GM19372 (cell line): ENCODE data around the gene CENPF.
"Not testable (repeated sequence)": the region's sequence is repeated elsewhere in the genome, so short reads cannot be mapped to it uniquely, and the experiment has no call there.

ENCODE experiments used
- ATAC-seq: cut with Tn5 transposase; IDR thresholded peaks from one replicate; pipeline ENCODE4 v1.9.1; 2021; ENCODE audit warnings: mild to moderate bottlenecking, low read depth, moderate library complexity; ENCODE audit not compliant: unreplicated experiment

The CENPF gene

DNA sequence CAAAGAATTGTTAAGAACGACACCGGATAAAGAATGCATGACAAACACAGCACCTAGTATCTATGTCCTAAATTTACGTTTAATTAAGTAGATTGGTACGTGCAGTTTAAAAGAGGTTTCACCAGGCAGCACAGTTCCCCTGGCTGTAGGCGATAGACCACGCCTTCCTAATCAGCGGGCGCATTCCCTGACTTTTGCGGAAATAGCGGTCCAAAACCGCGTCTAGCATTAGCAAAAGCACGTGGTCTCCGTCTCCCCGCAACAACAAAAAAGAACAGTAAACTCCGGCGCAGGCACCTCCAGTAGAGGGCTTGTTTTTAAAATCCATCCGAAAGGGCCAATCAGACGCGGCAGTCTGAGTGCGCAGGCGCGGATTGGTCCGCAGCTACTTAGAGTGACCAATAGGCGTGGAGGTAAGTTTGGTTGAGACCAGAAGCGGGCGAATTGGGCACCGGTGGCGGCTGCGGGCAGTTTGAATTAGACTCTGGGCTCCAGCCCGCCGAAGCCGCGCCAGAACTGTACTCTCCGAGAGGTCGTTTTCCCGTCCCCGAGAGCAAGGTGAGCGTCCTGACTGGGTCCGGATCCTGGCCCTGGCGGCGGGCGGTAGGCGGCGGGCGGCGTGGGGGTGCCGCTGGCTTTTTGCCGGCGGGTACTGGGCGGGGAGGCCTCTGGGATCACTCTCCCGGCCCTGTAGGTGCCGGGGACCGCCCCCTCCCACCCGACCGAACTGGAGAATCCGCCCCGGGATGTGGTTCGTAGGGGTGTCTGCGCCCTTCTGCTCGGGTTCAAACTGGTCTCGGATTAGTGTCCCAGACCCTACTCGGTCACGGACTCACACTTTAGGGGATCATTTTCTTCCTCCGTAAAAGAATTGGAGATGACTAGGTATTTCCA lies at the start of gene CENPF:
Gene CENPF, plus strand, starts transcription at position 432 of the 894 bp plus-strand sequence. CDS start 10,560 bp downstream, outside the sequence.
- ATAC-seq = peak; percentile 100

- ATAC-seq = no peak
Observed at GRCh38 chr1:214557952-214558735, 44.9 kb upstream of the CENPF start.

DNA sequence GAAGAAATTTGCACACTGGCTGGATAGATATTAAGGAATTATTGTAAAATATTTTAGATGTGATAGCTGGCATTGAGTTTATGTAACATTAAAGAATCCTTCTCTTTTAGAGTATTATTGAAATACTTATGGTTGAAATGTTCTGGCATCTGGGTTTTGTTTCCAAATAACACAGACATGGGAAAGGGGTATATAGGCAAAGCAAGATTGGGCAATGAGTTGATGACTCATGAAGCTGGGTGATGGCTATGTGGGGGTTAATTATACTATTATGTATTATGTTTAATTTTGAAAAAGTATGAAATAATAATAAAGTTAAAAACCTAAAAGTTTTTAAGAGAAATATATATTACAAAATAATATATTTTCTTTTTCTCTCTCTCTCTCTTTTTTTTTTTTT lies 39.1 kb upstream of the CENPF start:
- no peak for ATAC-seq

- ATAC-seq = no peak
Observed at GRCh38 chr1:214565310-214565709, 37.7 kb upstream of the CENPF start.

DNA sequence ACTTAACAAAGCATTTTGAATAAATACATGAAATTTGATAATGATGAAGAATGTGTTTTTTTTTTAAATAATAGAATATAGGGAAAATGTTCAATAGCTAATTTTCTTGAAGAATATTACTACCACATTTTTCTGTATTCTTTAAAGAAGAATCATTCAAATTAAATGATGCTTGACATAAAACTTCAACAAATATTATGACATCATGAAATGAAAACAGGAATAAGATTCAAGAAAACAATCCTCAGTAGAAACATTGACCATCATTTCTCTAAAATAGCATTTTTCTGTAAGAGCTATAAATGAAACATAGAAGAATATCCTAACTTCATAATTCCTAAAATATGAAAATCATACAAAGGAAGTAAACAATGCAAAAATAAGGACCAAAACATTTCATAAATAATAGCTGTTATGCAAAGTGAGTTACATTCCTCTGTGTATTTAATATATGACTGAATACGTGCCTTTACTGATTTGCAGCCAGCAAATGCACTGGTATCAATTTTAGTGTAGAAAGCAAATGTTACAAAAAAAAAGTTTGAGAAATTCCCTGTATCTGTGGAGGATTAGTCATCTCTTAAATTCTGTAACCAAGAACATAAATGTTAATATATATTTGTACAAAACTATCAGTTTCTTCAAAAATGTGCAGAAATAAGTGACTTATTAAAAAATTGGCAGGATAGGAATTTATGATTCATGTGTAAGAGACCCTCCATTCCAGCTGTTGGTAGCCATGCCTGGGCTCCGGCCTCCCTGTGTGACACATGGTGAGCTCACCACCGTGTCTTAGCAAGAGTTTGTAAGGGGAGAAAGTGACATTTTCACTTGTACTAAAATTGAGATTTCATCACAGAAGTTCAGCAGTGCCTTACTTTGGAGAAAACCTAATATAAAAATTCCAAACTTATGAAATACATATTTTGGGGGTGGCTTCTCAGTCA lies 36.6 kb upstream of the CENPF start:
- ATAC-seq = no peak

DNA sequence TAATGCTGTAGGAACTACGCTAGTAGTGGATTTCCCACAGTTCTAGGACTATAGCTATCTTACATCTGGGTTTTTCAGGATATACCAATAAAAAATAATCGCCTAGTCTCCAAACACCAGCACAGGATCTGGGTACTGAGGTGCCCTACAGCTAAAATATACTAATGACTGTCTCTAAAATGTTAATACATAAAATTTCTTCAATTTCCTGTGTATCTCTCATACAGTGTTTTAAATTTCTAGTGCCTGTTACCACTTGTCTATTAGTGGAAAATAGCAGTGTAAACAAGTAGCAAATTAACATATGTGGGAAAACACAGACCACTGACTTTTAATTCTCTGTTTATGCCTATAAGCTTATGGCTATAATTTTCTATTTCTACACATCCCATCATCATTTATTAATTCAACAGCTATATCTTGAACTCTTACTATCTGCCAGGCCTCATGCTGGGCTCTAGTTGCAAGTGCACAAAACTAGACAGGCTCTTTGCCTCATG lies 35.5 kb upstream of the CENPF start:
- no peak for ATAC-seq

DNA sequence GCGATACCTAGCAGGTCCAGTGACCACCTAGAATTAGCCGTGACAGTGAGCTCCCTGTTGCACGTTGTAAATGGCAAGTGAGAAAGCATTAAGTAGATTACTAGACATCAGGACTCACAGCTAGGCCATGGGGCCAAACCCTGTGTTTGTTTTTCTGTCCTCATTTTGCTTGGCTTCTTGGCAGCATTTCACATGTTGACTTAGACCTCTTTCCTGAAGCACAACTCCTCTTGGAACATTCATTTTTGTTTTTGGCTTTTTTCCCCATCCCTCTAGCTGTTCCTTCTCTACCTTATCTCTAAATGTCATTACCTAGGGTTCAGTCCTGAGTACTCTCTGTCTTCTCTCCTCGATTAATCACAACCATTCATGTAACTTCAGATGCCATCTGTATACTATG lies 34.7 kb upstream of the CENPF start:
- no peak for ATAC-seq

DNA sequence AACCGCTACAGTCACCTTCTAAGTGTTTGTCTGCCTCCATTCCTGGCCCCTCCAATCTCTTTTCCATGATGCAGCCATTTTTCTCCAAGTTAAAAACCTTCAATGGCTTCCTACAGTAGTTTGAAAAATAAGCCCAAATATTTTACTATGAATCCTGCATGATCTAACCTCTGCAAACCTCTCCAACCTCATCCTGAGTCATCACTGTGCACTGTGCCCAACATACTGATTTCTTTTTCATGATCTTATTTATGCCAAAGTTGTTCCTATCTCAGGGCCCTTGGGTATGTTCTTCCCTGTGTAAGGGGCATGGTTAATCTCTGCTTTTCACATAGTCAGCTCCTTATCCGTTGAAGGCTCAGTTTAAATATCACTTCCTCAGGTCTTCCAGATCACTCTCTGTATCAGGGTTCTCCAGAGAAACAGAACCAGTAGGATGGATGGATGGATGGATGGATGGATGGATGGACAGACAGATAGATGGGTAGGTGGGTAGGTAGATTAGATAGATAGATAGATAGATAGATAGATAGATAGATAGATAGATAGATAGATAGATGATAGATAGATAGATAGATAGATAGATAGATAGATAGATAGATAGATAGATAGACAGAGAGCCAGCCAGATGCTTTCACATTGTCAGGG lies 33.5 kb upstream of the CENPF start:
- no peak for ATAC-seq

DNA sequence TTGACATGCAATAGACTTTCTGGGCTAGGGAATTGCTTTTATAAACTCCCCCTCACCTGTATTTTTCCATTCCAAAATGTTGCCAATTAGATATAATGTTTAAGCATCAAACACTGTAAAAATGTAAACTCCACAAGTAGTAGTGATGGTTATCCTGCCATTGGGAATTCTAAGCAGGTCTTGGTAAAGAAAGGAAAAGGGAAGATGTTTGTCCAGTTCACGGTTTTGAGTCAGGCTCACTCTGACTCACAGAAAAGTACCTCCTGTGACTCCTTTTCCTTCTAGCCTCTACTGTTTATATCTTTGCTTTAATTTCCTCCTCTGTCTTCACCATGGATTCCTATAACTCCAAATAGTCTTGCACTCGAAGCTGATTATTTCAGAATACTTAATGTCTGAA lies 32.6 kb upstream of the CENPF start:
- no peak for ATAC-seq

DNA sequence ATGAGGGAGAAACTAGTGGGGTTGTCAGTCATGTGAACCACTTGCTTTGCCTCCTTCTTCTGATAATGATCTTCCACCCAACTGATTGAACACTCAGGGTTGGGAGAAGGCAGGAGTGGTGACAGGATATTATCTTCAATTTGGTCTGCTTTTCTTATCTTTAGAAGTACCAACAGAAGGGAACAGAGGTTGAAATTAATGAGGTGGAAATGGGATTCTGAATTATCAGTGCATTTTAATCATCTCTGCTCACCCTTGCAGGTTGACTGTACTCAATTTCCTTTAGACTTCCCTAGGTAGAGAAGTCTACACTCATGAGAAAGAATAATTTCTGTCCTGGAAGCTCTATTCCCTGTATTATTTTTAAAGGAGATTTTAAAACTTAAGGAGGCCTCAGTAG lies 31.7 kb upstream of the CENPF start:
- ATAC-seq = no peak

GRCh38 chr1:214573386-214574318 lies 29.3 kb upstream of the CENPF start:
- ATAC-seq = no peak

DNA sequence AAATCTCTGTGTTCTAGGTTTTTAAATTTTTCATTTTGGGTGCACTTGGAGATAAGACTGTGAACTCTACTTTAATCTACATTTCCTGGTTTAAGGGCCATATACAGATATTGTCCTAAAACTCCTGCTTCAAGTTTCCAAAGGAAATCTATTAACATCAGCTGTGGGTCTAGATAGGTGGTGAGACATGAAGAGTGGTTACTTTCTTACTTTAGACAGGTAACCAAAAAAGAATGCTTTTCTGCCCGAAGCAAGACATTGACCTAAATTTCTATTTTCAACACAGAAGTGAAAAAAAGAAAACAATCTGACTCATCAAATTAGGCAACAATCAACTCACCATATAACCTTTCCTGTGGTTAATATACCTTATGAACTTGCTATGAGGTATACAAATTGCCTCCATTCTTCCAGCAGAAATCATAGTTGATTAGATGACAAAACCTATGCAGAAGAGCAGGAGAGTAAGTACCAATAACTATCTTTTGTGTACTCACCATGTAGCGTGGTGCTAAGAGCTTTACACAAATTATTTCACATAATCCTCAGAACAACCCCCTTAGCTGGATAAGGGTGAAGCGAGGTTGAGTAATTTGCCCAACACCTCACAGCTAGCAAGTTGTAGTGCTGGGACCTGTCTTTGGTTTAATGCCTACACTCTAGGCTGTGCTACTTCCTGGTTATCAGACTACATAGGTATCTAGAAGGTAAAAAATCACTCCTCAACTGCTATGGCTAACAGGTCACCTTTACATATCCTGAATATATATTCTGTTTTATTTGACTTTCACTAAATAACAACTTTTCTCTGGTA lies 28.2 kb upstream of the CENPF start:
- ATAC-seq = no peak

DNA sequence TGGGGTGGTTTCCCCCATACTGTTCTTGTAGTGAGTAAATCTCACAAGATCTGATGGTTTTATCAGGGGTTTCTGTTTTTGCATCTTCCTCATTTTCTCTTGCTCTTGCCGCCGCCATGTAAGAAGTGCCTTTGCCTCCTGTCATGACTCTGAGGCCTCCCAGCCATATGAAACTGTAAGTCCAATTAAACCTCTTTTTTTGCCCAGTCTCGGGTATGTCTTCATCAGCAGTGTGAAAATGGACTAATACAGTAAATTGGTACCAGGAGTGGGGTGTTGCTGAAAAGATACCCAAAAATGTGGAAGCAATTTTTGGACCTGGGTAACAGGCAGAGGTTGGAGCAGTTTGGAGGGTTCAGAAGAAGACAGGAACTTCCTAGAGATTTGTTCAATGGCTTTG lies 26.9 kb upstream of the CENPF start:
- ATAC-seq = not testable (repeated sequence)

DNA sequence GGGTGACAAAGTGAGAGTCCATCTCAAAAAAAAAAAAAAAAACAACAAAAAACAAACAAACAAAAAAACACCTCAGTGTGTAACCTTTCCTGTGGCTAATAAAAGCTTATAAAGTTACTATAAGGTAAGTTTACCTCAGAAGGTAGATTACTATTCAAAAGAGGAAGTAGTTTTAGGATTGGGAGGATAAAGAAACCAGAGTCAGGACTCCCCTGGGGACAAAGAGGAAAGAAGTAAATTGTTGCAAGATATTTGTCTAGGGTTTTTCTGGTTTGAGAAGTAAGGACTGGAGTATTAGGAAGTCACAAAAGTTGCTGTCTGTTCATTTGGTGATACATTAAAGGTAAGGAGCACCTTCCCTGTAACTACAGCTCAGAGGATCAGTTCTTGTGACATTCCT lies 23.8 kb upstream of the CENPF start:
- no peak for ATAC-seq

GRCh38 chr1:214581785-214582184 lies 21.2 kb upstream of the CENPF start:
- ATAC-seq = no peak

- no peak for ATAC-seq
Observed at GRCh38 chr1:214582289-214582891, 20.6 kb upstream of the CENPF start.

DNA sequence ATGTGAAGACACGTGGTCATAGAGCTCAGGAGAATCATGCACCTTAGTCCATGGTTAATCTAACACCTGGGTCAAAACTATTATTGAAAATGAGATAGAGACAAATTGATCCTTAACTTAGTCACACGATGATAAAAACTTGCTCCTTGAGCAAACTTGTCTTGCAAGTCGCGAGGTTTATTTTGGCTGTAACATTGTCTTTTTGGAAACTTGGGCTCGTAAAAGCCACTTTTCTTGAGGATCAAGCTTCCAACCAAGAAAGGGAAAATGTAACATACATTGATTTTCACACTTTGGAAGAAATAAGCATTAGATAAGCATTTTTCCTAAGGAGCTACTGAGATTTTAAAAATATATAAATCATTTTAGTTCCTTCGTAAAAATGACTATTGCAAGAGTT lies 19.9 kb upstream of the CENPF start:
- no peak for ATAC-seq
